Measurements from ENCODE around the gene IRF2BPL. TPM values are rescaled to one million over a fixed set of nuclear protein-coding genes. Genes with fewer than 3 reads are reported as not detected.

Gene IRF2BPL
- total RNA-seq, 2 experiments from 2014 or later, result 70.9 to 71.8 TPM

DNA sequence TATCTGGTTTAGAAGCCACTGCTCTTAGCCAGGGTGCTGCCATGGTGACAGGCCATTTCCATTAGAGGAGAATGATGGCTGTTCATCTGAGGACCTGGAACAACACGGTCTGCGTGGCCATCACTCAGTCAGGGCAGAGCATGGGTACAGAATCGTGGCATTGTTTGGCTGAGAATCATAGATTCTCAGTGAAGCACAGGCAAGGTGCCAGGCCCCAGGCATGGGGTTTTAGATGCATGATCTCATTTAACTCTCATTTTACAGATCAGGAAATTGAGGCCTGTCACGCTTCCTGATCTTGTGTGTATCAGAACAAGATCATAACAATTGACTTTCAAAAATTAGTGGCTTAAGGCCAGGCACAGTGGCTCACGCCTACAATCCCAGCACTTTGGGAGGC, 26.8 kb upstream of the IRF2BPL start:
- Mint-ChIP-seq H3K4me3 (no peak overlapping the region), H3K36me3 (ENCODE audit: low read depth) (no peaks in the 10 kb centered on the region), H3K27ac (peak overlapping the region; percentile 39), H3K27me3 (no peaks in the 10 kb centered on the region), H3K4me1 (ENCODE audit: low read depth) (peaks cover 18% of the 10 kb centered on the region), H3K9me3 (no peaks in the 10 kb centered on the region)
- ChIA-PET POLR2A (interaction anchor here (0.8 to 1.4 kb wide), 2 partner anchors 102 to 142 kb away, joined by 3 to 4 read pairs; no protein-coding TSS in a partner anchor), CTCF (interaction anchor here (3.7 kb wide), 1 partner anchor 142 kb away, joined by 31 read pairs; no protein-coding TSS in a partner anchor)
- Histone ChIP-seq H3K4me3 (ENCODE audit: low read length) (no peak overlapping the region), H3K36me3 (ENCODE audit: insufficient read depth, low read length) (no peaks in the 10 kb centered on the region), H3K27me3 (ENCODE audit: control insufficient read depth in 1 of 2, insufficient read depth in 2 of 2, low read length in 2 of 2) (no peaks in the 10 kb centered on the region), H3K27ac (ENCODE audit: low read depth in 1 of 2, low read length in 2 of 2) (peak overlapping the region in 1 of 2 donors; percentile 23), H3K4me1 (ENCODE audit: insufficient read depth, low read length) (peaks cover 32% of the 10 kb centered on the region), H3K9me3 (ENCODE audit: control insufficient read depth in 1 of 2, insufficient read depth in 1 of 2, low read length in 2 of 2) (peaks cover 0 to 10% of the 10 kb centered on the region in 2 experiments)
- ATAC-seq (ENCODE audit: poor library complexity), result no peak
- TF ChIP-seq, protein P1, sequence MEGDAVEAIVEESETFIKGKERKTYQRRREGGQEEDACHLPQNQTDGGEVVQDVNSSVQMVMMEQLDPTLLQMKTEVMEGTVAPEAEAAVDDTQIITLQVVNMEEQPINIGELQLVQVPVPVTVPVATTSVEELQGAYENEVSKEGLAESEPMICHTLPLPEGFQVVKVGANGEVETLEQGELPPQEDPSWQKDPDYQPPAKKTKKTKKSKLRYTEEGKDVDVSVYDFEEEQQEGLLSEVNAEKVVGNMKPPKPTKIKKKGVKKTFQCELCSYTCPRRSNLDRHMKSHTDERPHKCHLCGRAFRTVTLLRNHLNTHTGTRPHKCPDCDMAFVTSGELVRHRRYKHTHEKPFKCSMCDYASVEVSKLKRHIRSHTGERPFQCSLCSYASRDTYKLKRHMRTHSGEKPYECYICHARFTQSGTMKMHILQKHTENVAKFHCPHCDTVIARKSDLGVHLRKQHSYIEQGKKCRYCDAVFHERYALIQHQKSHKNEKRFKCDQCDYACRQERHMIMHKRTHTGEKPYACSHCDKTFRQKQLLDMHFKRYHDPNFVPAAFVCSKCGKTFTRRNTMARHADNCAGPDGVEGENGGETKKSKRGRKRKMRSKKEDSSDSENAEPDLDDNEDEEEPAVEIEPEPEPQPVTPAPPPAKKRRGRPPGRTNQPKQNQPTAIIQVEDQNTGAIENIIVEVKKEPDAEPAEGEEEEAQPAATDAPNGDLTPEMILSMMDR (IDR thresholded peaks at IDR 0.05), result no peak
- peak in 5 of 14 experiments; percentile 15 to 51 (median 47) for DNase-seq
- intact Hi-C loops (cut with DNase I, micrococcal nuclease), result no loop called here

DNA sequence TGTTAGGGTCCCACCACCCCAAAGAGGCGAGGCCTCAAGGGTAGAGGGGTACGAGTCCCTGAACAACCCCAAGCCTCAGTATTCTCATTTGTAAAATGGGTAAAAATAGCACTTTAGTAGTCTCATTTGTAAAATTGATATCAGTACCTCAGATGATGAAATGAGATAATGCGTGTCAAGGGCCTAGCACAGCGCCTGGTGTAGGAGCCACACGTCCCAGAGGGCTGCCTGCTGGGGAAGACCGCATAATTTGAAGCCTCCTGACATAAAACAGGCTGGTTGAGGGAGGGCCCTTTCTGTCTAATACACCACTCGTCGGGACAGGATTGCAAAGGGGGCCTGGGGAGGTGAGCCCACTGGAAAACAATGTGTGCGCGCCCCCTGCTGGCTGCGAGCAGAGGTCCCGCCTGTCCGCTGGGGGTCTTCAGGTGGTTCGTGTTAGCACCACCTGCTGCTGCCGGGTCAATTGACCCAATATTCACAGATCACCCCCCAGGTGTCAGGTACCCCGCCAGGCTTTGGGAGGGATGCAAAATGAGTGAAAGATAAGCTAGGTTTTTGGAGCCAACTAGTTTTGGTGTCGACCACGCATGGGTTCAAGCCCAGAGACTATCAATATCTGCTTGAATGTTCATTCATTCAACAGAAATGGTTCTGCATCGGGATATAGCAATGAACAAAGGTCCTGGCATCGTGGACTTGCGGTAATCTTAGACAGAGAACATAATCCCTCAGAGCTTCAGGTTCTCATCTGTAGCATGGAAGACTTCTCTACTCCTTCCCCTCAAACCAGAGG, 24.7 kb upstream of the IRF2BPL start:
- no peaks in the 10 kb centered on the region for H3K27me3 Mint-ChIP-seq
- DNase-seq, result peak; percentile 62 to 90 (median 72)
- Histone ChIP-seq H3K27me3 (ENCODE audit: control insufficient read depth in 1 of 2, insufficient read depth in 2 of 2, low read length in 2 of 2) (no peaks in the 10 kb centered on the region), H3K4me3 (ENCODE audit: low read length) (no peak overlapping the region), H3K4me1 (ENCODE audit: insufficient read depth, low read length) (peaks cover 28% of the 10 kb centered on the region), H3K9me3 (ENCODE audit: control insufficient read depth in 1 of 2, insufficient read depth in 1 of 2, low read length in 2 of 2) (peaks cover 0 to 10% of the 10 kb centered on the region in 2 experiments), H3K27ac (ENCODE audit: low read depth in 1 of 2, low read length in 2 of 2) (no peak overlapping the region), H3K36me3 (ENCODE audit: insufficient read depth, low read length) (no peaks in the 10 kb centered on the region)
- POLR2A ChIA-PET, result interaction anchor here (0.6 to 2.2 kb wide), 9 partner anchors 13 to 140 kb away, joined by 3 to 10 read pairs (median 4); no protein-coding TSS in a partner anchor
- intact Hi-C loops (cut with DNase I, micrococcal nuclease), result loop anchor here (1.0 to 5.0 kb wide), 7 partner anchors 24 to 181 kb away; partner anchors contain the start of gene IRF2BPL (in 1 of the 2)
- peak; percentile 87 for ATAC-seq (ENCODE audit: poor library complexity)
- CTCF ChIA-PET, result interaction anchor here (0.7 to 3.7 kb wide), 19 partner anchors 9 to 235 kb away, joined by 3 to 31 read pairs (median 5); no protein-coding TSS in a partner anchor
- peaks cover 18% of the 10 kb centered on the region for H3K4me1 Mint-ChIP-seq (ENCODE audit: low read depth)
- no peak overlapping the region for H3K4me3 Mint-ChIP-seq
- no peak overlapping the region for H3K27ac Mint-ChIP-seq
- no peaks in the 10 kb centered on the region for H3K9me3 Mint-ChIP-seq
- TF ChIP-seq, protein P1 (IDR thresholded peaks at IDR 0.05), result peak; percentile 95
- no peaks in the 10 kb centered on the region for H3K36me3 Mint-ChIP-seq (ENCODE audit: low read depth)

DNA sequence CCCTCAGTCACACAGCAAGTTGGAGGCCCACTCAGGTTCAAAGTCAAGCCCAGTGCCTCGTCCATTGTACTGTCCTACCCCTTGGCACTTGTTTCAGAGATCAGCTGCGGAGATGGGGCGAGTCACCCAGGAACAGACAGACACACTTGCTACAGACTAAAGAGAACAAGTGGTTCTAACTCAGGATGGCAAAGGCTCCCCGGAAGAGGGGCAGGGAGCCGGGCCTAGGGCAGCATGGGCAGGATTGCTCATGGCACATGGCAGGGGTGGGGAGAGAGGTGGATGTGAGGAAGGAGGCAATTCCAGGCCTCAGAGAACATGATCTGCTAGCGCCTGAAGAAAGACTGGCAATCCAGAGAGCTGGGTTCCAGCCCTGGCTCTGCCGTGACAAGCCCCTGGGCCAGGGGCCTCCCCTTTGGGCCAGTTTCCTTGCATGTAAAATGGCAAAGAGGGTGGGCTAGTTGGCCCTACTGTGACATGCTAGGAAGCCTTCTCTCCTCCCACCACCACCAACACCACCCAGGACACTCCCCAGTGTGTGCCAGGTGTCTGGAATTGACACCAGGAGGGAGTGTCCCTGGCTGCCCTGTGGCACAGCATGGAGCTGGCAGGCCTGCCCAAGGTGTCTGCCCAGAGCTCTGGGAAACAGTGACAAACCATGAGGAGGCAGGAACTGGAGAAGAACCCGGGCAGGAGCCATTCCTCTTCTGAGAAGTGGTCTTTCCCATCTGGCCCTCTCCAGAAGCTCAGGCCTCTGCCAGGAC, 24.0 kb upstream of the IRF2BPL start:
- H3K36me3 ChIP-seq (ENCODE audit: insufficient read depth, low read length), result no peaks in the 10 kb centered on the region
- POLR2A ChIA-PET, result interaction anchor here (0.6 to 2.2 kb wide), 8 partner anchors 12 to 139 kb away, joined by 3 to 10 read pairs (median 4); no protein-coding TSS in a partner anchor
- no peak for ATAC-seq (ENCODE audit: poor library complexity)
- H3K27me3 Mint-ChIP-seq, result no peaks in the 10 kb centered on the region
- peaks cover 28% of the 10 kb centered on the region for H3K4me1 ChIP-seq (ENCODE audit: insufficient read depth, low read length)
- H3K9me3 ChIP-seq (ENCODE audit: control insufficient read depth in 1 of 2, insufficient read depth in 1 of 2, low read length in 2 of 2), result peaks cover 0 to 10% of the 10 kb centered on the region in 2 experiments
- no peak overlapping the region for H3K27ac ChIP-seq (ENCODE audit: low read depth in 1 of 2, low read length in 2 of 2)
- H3K27me3 ChIP-seq (ENCODE audit: control insufficient read depth in 1 of 2, insufficient read depth in 2 of 2, low read length in 2 of 2), result no peaks in the 10 kb centered on the region
- no peak for DNase-seq
- no peak overlapping the region for H3K4me3 ChIP-seq (ENCODE audit: low read length)
- CTCF ChIA-PET, result interaction anchor here (1.1 to 3.7 kb wide), 9 partner anchors 18 to 235 kb away, joined by 3 to 31 read pairs (median 7); no protein-coding TSS in a partner anchor
- TF ChIP-seq, protein P1 (IDR thresholded peaks at IDR 0.05), result no peak
- intact Hi-C loops (cut with DNase I, micrococcal nuclease), result loop anchor here (1.0 to 5.0 kb wide), 7 partner anchors 24 to 180 kb away; partner anchors contain the start of gene IRF2BPL (in 1 of the 2)
- H3K36me3 Mint-ChIP-seq (ENCODE audit: low read depth), result no peaks in the 10 kb centered on the region
- no peaks in the 10 kb centered on the region for H3K9me3 Mint-ChIP-seq
- peaks cover 21% of the 10 kb centered on the region for H3K4me1 Mint-ChIP-seq (ENCODE audit: low read depth)
- no peak overlapping the region for H3K27ac Mint-ChIP-seq
- H3K4me3 Mint-ChIP-seq, result no peak overlapping the region
